GM18873 (cell line): ENCODE measurements around the gene CEP128.
A peak's percentile ranks its signal among the peaks of the same experiment; 100 is the strongest.

Experiments used
- ATAC-seq: cut with Tn5 transposase; IDR thresholded peaks from one replicate; pipeline ENCODE4 v1.9.1; 2021; ENCODE audit warnings: mild to moderate bottlenecking, moderate library complexity, moderate number of reproducible peaks; ENCODE audit not compliant: unreplicated experiment, low FRiP score

The CEP128 gene

DNA sequence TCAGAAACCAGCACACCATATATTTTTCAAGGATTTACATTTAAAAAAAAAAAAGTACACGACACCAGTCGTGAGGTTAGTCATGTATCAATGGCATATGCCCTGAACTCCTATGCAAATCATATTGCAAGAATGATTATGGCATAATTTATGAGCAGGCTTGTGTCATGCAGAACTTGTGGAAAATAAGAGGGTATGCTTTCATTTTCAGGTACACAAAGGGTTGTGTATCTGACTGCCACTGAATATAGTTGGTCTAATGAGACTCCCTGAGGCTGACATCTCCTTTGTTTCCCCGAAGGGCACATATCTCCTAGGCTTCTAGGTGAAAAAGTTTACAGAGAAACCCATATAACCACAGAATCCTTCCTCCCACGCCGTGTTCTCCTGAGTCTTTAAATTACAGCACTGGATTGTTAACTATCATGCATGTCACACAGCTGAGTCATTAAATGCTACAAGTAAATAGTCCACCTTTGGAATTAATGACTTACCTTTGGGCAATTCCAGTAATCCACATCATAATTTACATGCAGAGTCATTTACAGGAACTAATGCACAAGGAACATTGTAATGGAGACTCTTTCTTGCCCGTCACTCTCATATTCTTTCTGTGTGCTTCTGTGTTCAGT lies 373.5 kb downstream of the CEP128 start:
- no peak for ATAC-seq

DNA sequence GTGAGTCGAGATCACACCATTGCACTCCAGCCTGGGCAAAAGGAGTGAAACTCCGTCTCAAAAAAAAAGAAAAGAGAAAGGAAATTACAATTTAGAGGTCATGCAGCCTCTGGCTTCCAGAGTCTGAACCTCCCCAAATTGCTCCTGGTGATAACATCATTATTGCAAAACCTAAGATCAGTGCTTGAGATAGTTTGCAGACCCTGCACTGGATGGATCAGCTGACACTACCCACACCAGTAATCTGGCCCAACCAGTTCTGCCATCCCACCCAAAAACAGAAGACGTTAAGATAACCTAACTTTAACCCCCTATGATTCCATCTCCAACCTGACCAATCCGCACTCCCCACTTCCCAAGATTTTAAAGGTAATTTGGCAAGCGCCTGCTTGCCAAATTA lies 376.5 kb downstream of the CEP128 start:
- ATAC-seq, result no peak

DNA sequence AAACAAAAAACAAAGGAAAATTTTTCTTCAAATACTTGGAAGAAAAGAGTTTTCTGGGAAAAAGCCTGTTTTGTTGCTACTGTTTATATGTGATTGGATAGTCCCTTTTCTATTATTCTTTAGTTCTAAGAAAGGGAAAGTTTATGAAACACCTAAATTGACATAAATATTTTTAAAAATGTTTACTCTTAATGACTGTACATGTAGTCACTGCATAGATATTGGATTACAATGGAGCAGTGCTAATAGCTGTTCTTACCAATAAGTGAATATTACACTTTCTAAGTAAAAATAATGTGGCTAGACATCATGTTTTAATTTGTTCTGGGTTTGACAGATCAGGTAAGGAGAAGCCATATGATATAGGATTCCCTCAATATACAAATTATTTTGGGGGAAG lies 377.5 kb downstream of the CEP128 start:
- ATAC-seq, result no peak

DNA sequence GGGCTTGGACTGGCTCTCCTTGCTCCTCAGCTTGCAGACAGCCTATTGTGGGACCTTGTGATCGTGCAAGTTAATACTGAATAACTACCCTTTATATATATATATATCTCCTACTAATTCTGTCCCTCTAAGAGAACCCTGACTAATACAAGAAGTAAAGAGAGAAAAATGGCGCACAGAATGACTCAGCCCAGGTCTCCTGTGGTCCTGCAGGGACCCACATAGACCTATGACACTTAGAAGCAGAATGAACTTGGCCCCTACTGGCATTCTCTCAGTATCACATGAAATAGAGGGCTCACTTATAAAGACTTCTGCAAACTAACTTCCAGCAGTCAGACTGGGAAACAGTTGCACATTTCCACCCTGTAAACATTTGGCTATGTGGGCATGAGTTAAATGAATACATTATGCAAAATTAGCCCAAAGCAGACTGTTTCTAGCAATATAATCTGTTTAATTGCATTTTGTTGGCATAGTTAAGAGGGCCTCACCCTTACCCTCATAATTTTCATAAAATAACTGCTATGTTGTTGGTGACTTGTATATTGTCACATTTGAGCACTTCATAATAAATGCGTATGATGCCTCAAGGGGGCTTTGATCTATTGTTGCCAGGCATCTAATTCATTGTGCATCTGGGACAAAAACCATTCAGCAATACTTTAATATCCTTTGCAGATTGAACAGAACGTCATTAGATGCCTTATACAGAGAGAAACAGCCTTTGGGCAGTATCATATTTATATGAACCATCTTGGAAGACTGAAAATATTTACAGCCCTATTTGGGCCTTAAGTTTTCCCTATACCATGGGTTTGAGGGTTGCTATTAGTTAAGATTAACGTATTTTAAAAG lies 380.5 kb downstream of the CEP128 start:
- ATAC-seq, result peak; percentile 99

DNA sequence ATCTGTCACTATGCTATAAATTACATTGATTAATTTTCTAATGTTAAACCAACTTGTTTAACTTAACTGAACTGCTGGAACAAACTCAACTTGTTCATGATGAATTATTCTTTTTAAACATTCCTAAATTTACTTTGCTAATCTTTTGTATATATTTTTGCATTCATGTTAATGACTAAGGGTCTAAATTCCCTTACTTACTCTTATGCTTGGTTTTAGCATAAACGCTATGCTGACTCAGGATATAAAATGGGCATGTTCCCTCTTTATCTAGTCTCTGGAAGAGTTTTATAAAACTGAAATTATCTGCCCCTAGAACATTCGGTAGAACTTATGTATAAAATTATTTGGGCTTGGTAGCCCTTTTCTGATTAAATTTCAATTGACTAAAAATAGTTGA lies 387.4 kb downstream of the CEP128 start:
- no peak for ATAC-seq

DNA sequence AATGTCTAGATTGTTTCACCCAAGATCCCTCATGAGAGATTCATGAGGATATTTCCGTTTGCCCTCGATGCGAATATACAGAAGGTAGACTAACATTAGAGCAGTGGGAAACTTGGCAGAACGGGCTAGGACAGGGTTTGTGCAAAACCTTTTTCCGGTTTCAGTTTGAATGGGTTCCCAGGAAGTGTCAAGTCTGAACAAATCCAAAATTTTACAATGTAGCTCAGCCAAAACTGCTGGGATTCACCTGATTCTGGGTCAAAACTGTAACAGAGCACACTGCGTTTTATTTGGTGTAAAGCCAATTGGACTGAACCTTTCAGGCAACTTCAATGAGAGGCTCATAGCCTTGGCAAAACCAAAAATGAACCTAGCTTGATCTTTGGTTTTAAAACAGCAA lies 392.4 kb downstream of the CEP128 start:
- ATAC-seq, result no peak

DNA sequence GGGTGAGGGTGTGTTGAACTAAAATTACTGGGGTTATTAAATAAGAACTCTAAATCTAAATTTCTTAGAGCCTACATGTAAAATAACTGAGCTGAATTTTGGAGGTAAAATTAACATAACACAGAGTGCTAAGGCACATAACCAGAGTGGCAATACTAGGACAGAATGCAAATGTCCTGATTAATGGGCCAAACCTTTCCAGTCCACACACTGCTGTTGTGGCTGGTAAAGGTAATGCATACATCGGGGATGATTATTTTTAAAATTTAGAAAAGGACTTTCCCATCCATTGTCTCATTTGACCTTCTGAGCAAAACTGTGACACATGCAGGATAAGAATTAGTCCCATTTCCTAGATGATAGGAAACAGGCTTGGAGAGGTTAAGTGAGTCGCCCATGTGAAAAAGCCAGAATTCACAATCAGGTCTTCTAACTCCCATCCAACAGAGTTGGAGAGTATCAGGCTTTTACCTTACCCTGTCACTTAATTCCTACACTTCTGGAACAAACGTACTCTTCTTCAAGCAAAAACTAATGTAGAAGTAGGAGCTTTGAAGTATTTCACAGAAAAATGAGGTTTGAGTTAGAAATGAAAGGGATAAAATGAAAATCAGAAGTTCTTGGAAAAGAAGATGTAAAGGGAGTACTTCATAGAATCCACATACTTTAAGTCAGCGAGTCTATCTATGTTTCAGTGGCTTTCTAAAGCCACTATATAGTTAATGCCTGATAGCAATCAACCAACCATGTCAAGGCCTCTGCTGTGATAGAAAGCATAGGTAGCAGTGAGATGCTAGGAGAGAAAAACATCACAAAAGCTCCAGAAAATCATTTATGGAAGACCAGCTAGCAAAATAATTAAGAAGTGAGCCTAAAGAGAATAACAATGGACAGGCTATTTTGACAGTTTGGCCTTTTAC lies 395.3 kb downstream of the CEP128 start:
- ATAC-seq, result no peak

DNA sequence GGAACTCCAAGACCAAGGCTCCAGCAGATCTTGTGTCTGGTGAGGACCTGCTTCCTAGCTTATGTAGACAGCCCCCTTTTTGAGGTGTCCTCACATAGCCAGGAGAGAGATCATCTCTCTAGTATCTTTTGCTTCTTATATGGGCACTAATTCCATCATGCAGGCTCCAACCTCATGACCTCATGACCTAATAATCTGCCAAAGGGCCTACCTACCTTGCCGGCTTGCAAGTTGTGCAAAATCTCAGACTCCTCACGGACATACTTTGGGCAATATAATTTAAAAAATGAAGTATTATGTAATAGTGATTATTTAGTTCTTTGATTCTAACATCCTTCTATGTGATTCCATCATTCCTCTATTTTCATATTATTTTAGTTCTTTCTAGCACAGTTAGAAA lies 397.2 kb downstream of the CEP128 start:
- no peak for ATAC-seq

DNA sequence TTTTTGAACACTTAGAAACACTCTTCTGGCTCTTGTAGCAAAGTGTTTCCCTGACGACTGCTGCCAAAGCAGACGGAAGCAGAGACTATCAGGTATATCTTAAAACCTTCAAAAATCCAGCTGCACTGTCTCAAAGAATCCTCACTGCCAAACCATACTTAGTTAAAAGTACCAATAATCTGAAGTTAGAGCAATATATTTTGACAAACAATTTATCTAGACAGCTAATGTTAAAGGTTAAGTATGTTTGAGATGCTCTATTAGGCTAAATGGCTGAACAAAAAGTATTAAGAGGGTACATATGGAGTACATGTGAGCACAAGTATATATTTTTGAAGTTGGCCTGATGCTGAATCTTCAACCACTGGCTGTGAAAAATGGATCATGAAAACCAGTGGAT lies 398.3 kb downstream of the CEP128 start:
- ATAC-seq, result no peak

DNA sequence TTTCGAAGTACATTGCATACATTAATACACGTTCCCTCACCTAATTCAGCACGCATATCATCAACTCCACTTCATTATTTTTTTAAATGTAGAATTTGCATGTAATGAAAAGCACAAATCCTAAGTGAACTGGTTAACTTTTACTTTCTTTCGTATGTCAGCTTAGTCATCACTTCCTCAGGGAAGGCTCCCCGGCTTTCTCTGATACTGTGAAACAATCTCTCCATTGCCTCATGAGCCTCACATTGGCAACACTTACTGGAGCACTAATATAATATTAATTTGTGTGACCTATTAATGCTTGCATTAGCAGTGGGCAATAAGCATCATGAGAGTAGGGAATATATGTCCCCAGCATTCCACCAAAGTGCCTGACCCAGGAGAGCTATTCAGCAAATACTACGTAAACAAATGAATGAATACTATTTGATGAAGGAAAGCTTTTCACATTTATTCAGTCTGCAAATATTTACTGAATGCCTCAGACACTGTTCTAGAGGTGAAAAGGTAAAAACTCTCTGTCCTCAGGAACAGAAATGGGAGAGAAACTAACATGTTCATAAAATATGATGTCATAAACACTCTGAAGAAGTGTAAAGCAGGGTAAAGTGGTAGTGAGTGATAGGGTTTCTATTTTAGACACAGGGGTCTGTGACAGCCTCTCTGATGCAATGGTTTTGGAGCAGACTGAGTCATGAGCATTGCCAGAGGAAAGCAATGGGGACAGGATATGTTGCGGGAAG lies 402.7 kb downstream of the CEP128 start:
- no peak for ATAC-seq

DNA sequence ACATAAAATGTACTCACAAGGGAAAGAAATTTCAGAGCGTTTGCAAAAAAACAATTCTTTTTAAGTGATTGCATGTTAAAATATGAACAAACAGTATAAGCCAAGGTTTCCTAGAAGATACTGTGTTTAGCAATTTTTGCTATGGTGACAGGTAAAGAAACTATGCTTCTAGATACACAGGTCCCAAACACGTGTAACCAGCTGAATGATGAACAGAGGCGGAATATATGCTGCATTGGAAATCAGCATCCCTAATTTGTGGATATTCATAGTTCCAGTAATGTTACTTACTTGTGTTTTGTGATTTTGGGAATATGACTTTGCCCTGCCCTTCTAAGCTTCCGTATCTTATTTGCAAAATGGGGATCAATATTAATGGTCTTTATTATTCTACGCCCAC lies 403.9 kb downstream of the CEP128 start:
- no peak for ATAC-seq

DNA sequence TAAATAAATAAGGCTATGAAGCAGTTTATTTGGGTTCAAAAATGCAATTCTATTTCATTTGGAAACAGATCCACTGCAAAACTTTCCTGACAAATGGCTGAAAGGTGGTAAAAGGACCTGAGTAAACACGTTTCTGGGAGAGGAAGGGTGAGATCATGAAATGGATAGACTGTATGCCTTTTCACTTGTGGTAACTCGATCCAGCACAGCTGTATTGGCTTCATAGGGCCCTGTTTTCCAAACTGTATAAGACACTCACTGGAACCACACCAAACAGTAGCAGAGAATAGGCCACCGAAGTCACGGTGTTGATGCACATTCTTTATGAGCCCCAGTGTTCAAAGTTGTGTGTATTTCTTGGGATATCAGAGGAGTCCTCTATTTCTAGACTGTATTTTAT lies 405.1 kb downstream of the CEP128 start:
- ATAC-seq, result no peak

DNA sequence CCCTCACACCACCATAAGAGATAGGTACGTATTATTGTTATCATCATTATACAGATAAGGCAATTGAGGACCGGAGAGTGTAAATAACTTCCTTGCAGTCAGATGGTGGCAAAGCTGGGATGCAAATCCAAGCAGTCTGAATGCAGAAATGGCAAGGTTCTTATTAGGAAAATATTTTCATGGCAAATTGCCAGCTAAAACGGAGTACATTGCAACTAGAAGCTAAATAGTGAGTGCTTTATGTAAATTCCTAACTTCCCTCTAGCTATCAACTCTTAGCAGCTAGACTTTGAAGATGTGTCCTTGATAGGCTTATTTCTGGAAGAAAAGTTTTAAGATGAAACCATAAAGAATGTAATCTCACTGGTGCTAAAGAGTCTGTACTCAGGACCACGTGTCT lies 406.4 kb downstream of the CEP128 start:
- no peak for ATAC-seq

DNA sequence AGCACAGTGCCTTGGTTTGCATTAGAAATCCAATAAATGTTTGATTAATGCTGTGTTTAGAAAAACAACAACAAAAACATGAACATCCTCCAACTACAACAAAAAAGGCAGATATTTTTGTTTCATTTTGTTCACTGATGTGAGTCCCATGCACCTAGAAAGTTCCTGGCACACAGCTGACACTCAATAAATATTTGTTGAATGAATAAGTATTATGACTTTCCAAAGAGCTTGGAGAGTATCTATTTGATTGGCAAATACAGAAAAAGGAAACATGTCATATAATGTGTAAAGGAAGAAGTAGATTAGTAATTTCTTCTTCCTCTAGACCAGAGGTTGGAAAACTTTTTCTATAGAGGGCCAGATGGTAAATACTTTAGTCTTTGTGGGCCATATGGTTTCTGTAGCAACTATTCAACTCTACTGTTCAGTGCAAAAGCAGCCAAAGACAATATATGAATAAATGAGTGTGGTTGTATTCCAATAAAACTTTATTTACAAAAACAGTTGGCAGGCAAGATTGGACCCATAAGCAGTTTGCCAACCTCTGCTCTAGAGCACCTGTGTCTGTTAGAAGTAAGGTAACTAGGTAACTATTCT lies 417.9 kb downstream of the CEP128 start:
- no peak for ATAC-seq

DNA sequence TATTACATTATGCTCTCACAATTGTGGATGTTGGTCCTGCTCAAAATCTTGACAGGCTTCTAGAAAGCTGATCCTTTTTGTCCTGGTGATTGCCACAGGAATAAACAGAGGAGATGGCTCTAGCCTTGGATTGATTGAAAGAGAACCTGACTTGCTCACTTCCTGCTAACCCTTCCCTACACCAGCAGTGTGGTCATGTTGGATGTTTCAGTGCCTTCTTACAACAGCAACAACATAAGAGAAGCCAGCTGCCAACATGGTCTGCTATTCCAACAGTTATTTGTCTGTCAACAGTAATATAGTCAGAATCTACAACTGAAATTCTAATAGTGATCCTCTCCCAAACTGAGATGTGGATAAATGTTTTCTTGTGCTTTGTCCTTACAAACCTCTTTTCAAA lies 418.6 kb downstream of the CEP128 start:
- no peak for ATAC-seq

DNA sequence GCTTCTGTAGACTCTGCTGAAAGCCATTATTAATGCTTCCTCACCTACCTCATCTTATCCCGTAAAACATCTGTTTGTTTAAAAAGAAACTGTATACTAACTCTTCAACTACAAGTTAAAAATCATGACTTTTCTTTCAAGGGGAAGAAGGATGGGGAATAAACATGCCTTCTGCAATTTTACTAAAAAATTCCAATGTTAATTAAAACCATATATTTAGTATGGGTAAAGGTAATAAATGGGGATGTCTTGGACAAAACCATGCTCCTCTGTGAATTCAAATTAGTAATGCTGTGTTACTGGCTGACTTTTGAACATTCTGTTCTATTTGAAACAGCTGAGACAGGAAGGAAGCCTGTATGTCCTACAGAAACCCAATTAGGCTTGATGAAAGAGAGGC lies 419.1 kb downstream of the CEP128 start:
- no peak for ATAC-seq

DNA sequence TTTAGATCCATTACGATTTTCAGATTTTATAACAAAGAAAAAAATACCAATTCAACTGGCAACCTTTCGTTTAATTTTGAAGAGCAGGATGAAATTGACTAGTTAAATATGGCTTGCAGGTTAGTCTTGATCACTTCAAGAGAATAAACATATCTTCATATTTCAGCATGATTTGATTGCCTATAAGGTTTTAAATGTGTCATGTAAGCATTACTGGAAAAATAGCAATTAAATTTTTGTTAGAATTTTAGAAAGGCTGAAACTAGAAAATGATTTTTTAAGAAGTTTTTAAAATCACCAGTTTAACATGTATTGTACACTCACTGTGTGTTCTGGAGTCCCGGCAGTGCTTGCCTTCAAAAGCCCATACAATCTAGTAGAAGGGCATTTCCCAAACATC lies 420.1 kb downstream of the CEP128 start:
- no peak for ATAC-seq

DNA sequence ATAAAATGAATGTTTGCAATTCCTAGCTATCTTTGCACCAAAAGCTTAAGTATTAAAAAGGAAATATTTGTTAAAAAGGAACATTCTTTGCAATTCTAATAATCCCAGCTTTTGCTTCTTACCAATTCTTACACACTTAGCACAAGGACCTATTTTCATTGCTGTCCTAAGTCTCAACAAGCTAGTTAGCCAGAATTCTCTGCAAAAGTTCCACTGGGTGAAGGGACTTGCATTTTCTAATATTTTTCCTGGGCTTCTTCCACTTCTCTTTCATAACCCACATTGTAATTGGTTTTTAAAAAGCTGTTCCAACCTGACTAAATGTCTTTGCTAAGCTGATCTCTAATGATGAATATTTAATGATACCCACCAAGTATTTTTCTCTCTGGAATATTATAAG lies 422.5 kb downstream of the CEP128 start:
- ATAC-seq, result no peak

DNA sequence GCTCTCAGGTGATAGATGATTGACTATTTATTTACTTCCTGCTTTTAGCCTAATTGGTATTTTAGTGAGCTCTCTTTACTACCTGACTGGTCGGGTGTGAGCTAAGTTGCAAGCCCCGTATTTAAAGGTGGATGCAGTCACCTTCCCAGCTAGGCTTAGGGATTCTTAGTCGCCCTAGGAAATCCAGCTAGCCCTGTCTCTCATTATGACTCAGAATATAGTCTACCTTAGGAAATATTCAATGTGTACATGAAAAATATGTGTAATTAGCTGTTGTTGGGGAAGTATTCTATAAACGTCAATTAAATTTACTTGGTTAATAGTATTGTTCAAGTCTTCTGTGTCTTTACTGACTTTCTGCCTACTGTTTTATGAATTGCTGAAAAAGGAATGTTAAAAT lies 423.4 kb downstream of the CEP128 start:
- ATAC-seq, result no peak

DNA sequence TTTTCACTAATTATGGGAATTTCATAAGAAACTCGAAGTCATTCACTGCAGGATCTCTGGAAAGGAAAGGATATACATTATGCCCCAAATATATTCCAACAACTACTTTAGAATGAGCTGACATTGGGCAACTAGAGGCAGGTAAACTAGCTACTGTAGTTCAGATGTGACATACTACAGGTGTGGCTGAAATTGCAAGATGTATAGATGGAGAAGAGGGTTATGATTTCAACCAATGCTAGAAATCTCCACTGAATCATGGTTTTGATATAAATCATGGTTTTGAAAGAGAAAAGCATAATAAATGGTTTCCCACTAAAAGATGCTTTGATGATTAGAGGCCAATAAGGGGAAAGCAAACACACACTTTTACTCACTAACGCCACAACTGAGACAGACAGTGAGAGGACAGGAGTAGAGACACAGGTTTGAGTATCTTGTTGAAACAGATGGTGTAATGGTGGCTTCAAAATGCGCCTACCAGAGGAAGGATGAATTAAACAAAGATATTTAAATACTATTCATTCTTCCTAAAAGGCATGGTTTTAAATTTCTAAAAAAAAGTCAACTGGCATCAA lies 434.2 kb downstream of the CEP128 start:
- ATAC-seq, result no peak
